GM21528 (cell line): ENCODE data around the gene VSIG10.
"Not testable (repeated sequence)": the region's sequence is repeated elsewhere in the genome, so short reads cannot be mapped to it uniquely, and the experiment has no call there.

ENCODE experiments used
- ATAC-seq: cut with Tn5 transposase; IDR thresholded peaks from one replicate; pipeline ENCODE4 v1.9.1; 2021; ENCODE audit warnings: mild to moderate bottlenecking, moderate library complexity; ENCODE audit not compliant: unreplicated experiment, low FRiP score

Gene VSIG10

GRCh38 chr12:118109088-118109487 is 5.3 kb upstream of the VSIG10 start:
- ATAC-seq, result no peak

- no peak for ATAC-seq
These were observed 3.9 kb upstream of the VSIG10 start for GRCh38 chr12:118107694-118108093.

GRCh38 chr12:118107011-118107410 is 3.2 kb upstream of the VSIG10 start:
- ATAC-seq, result no peak

- no peak for ATAC-seq
These were observed 610 bp downstream of the VSIG10 start for GRCh38 chr12:118103201-118103600.

GRCh38 chr12:118102609-118103008 is 1.2 kb downstream of the VSIG10 start:
- ATAC-seq, result no peak

GRCh38 chr12:118102070-118102469 is 1.7 kb downstream of the VSIG10 start:
- no peak for ATAC-seq

GRCh38 chr12:118101051-118101450 is 2.8 kb downstream of the VSIG10 start:
- ATAC-seq, result no peak

GRCh38 chr12:118098911-118099671 is 4.7 kb downstream of the VSIG10 start:
- ATAC-seq, result no peak

- no peak for ATAC-seq
These were observed 5.4 kb downstream of the VSIG10 start for GRCh38 chr12:118098401-118098800.

- no peak for ATAC-seq
These were observed 9.8 kb downstream of the VSIG10 start for GRCh38 chr12:118094039-118094438.

- no peak for ATAC-seq
These were observed 14.0 kb downstream of the VSIG10 start for GRCh38 chr12:118089782-118090181.

GRCh38 chr12:118082161-118082560 is 21.6 kb downstream of the VSIG10 start:
- ATAC-seq, result no peak

- ATAC-seq, result not testable (repeated sequence)
These were observed 22.3 kb downstream of the VSIG10 start for GRCh38 chr12:118081521-118081920.

GRCh38 chr12:118073768-118074167 is 30.0 kb downstream of the VSIG10 start:
- ATAC-seq, result no peak

GRCh38 chr12:118070650-118071049 is 33.2 kb downstream of the VSIG10 start:
- ATAC-seq, result no peak

GRCh38 chr12:118068445-118068844 is 35.4 kb downstream of the VSIG10 start:
- no peak for ATAC-seq

- ATAC-seq, result no peak
These were observed 38.4 kb downstream of the VSIG10 start for GRCh38 chr12:118065380-118065779.

GRCh38 chr12:118064608-118065007 is 39.2 kb downstream of the VSIG10 start:
- no peak for ATAC-seq

GRCh38 chr12:118063576-118064391 is 40.0 kb downstream of the VSIG10 start:
- no peak for ATAC-seq

GRCh38 chr12:118061873-118062843 is 41.7 kb downstream of the VSIG10 start:
- ATAC-seq, result no peak
